GM21786 (cell line): ENCODE data around the gene TMOD1.
"Not testable (repeated sequence)": the region's sequence is repeated elsewhere in the genome, so short reads cannot be mapped to it uniquely, and the experiment has no call there.

Source experiments
- ATAC-seq: cut with Tn5 transposase; IDR thresholded peaks from one replicate; pipeline ENCODE4 v1.9.1; 2021; ENCODE audit not compliant: unreplicated experiment

TMOD1 gene

DNA sequence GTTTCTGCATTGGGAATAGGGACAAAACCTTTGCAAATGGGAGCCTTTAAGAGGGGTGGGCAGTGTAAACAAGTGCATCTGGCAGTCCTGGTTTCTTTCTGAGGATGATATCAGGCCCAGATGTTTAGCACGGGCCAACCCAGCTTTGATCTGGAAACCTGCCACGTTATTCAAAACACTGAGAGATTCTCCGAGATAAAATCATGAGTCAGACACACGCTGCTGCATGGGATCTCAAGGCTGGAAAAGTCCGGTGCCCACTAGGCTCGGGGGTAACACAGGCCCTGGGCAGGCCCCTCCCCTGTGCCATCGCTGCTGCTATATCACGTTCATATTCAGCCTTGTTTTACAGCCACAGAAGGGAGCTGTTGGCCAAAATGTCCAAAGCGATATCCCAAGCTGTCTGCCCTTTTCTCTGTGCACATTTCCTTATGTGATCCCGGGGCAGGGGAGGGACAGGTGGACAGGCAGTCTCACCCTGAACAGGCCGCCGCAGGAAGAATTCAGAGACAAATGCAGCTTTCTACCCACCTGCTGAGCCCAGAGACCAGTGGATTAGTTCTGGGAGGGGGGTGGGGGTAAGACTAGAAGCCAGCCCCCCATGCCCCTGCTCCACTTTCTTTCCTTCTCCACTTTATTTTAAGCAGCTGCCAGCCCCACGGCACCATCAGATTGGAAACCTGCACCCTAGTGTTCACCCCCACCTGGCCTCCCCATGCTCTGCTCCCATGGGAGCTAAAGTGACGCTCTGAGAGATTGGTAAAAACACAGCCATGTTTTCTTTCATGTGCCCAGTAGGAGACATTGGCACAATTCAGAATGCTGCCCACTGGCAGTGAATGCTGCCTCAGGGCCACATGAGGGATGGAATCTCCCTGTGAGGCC, 63.1 kb downstream of the TMOD1 start:
- no peak for ATAC-seq

DNA sequence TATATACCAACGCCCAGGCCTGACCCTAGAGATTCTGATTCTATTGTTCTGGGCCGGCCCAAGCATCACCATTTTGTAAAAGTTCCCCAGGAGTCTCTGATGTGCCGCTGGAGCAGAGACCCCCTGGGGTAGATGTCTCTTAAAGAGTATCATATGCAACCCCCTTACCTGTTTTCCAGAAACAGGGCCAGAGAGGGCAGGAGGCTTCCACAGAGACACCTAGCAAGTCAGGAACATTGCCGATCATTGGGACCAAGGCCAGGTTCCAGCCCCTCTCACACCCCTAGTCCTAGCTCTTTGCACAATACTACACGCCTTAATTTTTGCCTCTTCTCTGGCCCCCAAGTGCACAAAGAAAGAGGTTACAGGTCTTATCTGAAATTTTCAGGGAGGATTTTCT, 63.8 kb downstream of the TMOD1 start:
- ATAC-seq = no peak

DNA sequence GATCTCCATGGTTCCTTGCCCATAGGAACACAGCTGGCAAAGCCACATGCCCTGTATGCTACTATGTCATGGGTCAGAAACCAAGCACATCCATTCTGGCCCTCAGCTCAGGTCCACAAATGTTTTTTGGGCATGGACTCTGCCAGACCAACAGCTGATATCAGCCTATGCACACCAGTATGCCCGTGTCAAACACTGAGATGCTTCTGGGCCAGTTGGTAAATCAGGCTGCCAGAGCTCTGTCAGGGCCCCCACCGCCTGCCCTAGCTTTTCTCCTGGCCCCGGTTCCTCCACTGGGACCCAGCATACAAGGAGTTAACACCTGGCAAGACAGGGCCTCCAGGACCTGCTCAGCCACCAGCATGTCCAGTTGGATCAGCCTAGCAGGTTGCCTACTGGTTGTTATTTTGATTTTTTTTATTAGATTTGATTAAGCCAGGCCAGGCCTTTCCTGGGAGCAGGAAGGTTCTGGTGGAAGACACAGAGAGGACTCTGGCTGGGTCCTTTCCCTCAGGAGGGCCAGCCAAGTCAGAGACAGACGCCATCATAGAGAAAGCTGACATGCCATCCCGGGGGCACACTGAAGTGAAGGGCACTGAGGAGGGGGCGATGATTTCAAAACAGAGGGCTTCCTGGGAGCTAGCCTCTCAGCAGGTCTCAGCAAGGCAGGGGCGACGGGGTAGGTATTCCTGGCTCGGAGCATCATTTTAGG, 65.9 kb downstream of the TMOD1 start:
- ATAC-seq = no peak

DNA sequence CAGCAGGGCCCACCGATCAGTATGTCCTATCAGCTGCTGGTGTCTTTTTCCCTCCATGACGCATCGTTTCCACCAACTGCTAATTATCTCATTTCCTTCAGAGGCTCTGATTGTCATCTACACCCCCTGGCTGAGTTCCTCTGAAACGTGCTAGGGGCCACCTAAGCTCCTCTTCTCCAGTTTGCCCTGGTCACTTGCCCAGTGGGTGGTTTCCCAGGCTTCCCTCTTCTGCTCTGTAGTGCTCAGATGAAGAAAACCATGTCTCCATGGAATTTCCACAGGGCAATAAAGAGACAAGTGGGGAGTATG, 66.4 kb downstream of the TMOD1 start:
- ATAC-seq = no peak

DNA sequence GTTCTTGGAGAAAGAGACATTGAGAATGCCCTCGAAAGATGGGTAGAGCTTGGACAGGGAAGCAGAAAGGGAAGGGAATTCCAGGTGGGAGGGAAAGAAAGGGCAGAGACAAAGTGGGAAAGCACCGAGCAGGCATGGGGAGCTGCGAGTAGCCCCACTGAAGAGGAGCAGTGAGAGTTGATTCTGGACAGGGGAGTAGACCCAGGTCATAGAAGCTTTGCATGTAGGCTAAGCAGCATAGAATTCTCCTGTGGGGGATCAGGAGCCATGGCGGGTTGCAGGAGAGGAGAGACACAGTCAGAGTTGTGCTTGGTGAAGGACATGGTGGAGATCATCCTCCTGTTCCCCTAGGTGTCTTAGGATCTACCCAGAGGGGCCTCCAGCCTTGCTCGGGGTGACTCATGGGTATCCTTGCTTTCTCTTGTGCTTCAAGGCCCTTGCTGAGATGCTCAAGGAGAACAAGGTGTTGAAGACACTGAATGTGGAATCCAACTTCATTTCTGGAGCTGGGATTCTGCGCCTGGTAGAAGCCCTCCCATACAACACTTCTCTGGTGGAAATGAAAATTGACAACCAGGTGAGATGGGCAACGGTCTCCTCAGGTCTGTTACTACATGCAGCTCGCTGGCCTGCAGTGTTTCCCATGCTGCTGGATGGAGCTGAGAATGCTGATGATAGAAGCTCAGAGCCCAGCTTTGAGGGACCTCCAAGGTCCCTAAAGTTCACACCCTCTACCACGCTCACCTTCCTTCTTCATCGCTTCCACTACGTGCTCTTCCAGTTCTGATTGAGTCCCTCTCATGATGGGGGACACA, 67.2 kb downstream of the TMOD1 start:
- ATAC-seq = no peak

DNA sequence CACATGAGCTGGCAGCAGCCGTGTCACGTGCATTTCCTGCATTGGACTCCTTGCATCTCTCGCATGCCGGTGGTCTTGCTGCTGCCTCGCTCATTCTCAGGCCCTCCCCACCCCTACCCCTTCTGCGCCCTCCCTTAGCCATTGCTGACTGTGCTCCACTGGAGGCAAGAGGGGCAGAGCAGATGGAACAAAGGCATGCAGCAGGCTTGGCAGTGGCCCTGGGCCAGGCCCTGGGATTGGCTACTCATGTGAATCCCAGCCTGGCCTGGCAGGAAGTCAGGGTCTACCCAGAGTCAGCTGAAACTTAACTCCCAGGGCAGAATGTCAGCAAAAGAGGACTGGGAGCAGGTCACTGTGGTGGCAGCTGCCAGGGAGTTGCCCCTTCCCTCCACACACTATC, 69.4 kb downstream of the TMOD1 start:
- no peak for ATAC-seq

DNA sequence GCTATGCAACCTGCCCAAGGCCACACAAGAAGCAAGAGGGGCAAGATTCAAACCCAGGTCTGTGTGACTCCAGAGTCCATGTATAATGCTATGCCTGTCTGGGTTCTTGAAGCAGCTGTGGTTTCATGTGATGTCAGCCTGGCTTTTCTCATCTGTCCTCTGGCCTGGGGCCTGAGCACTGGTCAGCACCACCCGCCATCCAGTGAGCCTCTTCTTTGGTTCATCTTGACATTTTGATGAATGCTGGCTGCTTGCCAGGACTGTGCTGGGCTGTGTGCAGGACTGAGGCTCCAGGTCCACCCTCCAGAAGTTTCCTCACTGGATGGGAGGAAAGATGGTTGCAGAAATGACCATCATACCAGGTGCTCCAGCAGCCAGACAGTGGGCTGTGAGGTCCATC, 70.2 kb downstream of the TMOD1 start:
- no peak for ATAC-seq

DNA sequence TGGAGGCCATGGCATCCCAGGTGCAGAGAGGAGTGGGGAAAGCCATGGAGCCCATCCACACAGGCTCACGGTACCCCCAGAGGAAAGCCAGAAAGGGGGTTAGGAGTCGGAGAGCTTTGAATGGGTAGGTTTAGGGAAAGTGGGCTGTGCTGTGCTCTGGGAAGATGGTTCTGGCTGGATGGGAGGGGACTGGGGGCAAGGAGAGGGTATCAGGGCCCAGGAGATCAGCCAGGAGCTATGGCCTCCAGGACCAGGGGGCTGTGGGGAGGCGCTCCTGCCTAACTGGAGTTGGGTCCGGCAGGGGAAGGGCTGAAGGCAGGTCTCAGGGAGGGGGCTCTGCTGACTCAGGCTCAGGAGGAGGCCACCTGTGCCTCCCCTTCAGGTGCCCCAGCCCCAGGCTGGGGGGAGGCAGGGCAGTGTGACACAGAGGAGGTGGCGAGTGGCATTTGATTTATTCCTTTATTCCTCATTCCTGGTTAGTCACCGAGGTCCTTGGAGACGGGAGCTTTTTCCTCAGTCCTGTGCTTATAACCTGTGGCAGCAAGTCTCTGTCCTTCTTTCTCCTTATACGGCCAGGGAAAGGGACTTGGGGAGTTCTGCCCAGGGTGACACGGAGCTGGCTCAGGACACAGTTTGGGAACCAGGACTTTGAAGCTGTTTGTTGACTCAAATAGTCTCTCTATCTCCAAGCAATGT, 70.9 kb downstream of the TMOD1 start:
- no peak for ATAC-seq

DNA sequence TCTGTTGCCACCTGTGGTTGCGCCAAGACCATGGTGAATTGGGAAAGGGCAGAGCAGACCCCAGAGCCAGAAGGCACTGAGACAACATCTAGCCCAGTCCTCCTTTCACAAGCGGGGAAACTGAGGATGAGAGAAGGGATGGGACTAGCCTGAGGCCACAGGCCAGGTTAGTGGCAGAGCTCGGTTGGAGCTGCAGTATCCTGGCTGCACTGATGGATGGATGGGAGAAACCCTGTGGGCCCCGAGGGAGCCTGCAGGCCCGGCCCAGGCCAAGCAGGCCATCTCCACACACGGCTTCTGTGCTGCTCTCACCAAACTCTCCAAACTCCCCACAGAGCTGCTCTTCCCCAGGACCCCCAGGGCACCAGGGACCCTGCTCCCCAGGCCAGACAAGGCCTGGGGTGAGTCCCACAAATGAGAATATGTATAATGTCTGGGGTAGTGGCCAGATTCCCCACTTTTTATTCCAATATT, 71.5 kb downstream of the TMOD1 start:
- ATAC-seq = no peak

DNA sequence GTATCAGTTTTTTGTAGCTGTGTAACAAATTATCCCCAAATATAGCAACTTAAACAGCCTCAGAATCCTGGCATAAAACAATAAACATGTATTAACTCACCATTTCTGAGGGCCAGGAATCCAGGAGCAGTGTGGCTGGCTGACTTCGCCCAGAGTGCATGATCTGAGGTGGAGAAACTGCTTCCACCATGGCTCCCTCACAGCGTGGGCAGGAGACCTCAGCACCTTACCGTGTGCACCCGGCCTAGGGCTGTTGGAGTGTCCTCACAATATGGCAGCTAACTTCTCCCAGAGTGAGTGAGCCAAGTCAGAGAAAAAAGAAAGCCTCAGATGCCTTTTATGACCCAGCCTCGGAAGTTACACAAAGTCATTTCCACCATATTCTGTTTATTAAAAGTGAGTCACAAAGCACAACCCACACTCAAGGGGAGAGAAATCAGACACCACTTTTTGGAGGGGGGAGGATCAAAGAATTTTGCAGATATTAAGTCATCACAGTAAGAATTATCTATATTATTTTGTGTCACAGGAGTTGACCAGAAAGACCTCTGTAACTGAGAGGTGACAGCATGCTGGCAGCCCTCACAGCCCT, 72.1 kb downstream of the TMOD1 start:
- no peak for ATAC-seq

DNA sequence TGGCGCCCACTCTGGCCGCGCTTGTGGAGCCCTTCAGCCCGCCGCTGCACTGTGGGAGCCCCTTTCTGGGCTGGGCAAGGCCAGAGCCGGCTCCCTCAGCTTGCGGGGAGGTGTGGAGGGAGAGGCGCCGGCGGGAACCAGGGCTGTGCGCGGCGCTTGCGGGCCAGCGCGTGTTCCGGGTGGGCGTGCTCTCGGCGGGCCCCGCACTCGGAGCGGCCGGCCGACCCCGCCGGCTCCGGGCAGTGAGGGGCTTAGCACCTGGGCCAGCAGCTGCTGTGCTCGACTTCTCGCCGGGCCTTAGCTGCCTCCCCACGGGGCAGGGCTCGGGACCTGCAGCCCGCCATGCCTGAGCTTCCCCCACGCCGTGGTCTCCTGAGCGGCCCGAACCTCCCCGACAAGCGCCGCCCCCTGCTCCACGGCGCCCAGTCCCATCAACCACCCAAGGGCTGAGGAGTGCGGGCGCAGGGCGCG, 72.7 kb downstream of the TMOD1 start:
- not testable (repeated sequence) for ATAC-seq

DNA sequence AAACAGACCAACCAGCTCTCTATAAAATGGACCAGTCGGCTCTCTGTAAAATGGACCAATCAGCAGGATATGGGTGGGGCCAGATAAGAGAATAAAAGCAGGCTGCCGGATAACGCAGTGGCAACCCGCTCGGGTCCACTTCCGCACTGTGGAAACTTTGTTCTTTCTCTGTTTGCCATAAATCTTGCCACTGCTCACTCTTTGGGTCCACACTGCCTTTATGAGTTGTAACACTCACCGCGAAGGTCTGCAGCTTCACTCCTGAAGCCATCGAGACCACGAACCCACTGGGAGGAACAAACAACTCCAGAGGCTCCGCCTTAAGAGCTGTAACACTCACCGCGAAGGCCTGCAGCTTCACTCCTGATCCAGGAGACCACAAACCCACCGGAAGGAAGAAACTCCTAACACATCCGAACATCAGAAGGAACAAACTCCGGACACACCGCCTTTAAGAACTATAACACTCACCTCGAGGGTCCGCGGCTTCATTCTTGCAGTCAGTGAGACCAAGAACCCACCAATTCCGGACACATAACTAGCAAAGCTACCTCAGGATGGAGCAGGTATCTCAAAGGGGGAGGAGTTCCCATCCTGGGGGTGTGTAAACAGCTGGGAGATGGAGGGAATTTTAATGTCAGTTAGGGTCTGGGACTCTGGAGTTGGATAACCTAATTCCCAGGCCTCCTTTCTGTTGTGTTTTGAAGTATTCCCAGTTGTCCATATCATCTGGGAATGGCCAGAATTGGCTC, 73.6 kb downstream of the TMOD1 start:
- not testable (repeated sequence) for ATAC-seq

DNA sequence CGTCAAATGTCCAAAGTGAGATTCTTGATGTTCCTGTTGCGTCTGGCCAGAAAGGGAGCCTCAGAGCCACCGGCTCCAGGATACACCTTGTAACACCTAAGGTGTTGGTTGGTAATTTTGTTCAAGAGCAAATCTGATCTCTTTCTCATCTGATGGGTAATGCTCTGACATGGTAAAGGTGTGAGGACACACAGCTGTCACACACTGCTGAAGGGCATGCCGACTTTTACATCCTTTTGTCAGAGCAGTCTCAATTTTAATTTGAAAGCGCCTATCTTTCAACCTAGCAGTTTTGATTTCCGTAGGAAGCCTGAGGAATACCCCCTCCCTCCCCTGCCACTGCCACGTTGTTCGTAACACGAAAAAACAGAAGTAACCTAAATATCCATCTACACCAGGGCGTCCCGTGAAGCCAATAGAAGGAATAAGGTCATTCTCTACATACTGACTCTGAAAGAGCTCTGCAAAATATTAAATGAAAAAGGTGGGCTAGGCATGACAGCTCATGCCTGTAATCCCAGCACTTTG, 74.3 kb downstream of the TMOD1 start:
- ATAC-seq = no peak

DNA sequence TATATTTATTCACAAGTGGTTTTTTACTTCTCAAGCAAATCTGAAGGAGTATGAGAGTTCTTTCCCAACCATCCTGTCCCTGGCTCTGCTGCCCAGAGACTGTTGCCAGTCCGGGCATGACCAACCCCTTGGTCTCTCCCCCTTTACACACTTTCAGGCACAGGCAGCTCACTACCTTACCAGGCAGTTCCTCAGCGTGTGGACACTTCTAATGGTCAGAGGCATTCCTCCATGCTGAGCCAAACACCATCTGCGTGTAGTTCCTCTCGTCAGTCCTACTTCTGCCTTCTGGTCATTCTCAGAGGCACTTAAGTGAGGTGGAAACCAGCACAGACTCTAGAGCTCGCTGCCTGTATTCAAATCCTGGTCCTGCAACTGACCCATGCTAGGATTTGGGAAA, 75.6 kb downstream of the TMOD1 start:
- ATAC-seq = no peak

DNA sequence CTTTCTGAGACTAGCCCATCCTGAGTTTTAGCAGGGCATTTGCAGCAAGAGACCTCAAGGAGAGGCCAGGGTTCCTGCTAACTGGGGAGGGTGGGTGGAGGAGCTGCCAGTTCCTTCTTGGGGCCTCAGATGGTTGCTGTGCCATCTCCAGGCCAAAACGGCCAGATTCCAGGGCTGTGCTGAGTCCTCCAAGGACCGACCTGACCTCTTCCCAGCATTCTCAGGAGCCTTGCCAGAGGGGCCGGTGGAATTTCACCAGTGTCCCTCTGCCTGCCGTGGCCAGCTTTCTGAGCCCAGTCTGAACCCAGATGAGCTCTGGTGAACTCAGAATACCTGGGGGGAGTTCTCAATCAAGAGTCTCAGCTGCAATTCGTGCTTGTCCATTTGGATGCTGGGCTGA, 77.4 kb downstream of the TMOD1 start:
- no peak for ATAC-seq

DNA sequence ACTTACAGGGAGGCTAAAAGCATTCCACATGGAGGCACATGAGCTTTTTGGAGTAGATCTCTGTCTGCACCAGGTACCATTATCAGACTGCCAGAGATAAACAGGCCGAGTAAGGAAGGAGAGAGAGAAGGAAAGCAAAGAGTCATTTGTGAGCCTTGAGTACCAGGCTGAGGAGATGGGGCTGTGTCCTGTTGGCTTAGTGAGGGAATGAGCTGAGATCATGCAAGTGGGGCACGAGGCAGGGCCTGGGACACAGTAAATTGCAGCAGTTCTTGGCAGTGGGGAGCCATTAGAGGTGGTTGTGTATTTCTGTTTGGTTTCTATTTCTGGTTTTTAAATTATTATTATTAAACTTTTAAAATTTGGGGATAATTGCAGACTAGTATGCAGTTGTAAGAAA, 78.4 kb downstream of the TMOD1 start:
- no peak for ATAC-seq

DNA sequence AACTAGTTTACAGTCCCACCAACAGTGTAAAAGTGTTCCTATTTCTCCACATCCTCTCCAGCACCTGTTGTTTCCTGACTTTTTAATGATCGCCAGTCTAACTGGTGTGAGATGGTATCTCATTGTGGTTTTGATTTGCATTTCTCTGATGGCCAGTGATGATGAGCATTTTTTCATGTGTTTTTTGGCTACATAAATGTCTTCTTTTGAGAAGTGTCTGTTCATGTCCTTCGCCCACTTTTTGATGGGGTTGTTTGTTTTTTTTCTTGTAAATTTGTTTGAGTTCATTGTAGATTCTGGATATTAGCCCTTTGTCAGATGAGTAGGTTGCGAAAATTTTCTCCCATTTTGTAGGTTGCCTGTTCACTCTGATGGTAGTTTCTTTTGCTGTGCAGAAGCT, 80.1 kb downstream of the TMOD1 start:
- not testable (repeated sequence) for ATAC-seq

DNA sequence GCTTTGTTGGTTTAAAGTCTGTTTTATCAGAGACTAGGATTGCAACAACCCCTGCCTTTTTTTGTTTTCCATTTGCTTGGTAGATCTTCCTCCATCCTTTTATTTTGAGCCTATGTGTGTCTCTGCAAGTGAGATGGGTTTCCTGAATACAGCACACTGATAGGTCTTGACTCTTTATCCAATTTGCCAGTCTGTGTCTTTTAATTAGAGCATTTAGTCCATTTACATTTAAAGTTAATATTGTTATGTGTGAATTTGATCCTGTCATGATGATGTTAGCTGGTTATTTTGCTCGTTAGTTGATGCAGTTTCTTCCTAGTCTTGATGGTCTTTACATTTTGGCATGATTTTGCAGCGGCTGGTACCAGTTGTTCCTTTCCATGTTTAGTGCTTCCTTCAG, 83.3 kb downstream of the TMOD1 start:
- ATAC-seq = not testable (repeated sequence)

DNA sequence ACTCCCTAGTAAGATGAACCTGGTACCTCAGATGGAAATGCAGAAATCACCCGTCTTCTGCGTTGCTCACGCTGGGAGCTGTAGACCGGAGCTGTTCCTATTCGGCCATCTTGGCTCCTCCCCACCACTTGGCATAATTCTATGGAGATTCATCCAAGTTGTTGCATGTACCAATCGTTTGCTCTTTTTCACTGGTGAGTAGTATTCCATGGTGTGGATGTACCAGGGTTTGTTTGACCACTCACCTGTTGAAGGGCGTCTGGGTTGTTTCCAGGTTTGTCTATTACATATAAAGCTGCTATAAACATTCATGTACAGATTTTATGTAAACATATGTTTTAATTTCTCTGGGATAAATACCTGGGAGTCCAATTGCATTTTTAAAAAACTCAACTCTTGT, 85.4 kb downstream of the TMOD1 start:
- ATAC-seq = not testable (repeated sequence)

DNA sequence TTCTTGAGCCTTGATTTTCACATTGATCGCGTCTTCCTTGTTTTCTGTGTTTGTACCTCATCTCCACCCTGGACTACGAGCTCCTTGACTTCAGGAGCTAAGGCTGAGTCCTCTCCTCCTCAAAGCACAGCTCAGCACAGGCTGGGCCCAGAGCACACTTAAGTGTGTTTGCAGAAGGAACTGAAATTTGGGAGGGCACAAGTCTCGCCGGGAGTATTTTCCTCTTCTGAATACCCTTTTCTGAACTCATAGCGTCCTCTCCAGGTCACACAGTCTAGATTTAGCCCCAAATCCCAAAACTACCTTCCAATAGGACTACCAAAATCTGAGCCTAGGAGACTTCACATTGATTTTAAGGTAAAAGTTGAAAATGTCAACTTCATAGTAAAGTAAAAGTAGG, 90.1 kb downstream of the TMOD1 start:
- ATAC-seq = no peak
